Stimulated activated CD8-positive, alpha-beta memory T cell treated with anti-CD3 and anti-CD28 coated beads, Interleukin-12 subunit alpha, Interleukin-12 subunit beta, amount 100 ng/mL, for 24 hours (primary cell): ENCODE results near the gene PTPN7.
"Not testable (repeated sequence)": the region's sequence is repeated elsewhere in the genome, so short reads cannot be mapped to it uniquely, and the experiment has no call there.

Experiments
- DNase-seq: peaks from one replicate; pipeline ENCODE4 v3.0.0-alpha.2; 2020; ENCODE audit errors: extremely low read depth

Gene PTPN7

GRCh38 chr1:202130816-202131522 lies 29.4 kb downstream of the PTPN7 start:
- no peak for DNase-seq

- DNase-seq = no peak
Observed at GRCh38 chr1:202130297-202130721, 30.1 kb downstream of the PTPN7 start.

GRCh38 chr1:202129453-202130296 lies 30.7 kb downstream of the PTPN7 start:
- DNase-seq = no peak

DNA sequence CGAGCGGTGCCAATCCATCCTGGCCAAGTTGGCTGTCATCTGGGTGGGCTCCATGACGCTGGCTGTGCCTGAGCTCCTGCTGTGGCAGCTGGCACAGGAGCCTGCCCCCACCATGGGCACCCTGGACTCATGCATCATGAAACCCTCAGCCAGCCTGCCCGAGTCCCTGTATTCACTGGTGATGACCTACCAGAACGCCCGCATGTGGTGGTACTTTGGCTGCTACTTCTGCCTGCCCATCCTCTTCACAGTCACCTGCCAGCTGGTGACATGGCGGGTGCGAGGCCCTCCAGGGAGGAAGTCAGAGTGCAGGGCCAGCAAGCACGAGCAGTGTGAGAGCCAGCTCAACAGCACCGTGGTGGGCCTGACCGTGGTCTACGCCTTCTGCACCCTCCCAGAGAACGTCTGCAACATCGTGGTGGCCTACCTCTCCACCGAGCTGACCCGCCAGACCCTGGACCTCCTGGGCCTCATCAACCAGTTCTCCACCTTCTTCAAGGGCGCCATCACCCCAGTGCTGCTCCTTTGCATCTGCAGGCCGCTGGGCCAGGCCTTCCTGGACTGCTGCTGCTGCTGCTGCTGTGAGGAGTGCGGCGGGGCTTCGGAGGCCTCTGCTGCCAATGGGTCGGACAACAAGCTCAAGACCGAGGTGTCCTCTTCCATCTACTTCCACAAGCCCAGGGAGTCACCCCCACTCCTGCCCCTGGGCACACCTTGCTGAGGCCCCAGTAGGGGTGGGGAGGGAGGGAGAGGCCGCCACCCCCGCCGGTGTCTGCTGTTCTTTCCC lies 32.4 kb downstream of the PTPN7 start:
- no peak for DNase-seq

DNA sequence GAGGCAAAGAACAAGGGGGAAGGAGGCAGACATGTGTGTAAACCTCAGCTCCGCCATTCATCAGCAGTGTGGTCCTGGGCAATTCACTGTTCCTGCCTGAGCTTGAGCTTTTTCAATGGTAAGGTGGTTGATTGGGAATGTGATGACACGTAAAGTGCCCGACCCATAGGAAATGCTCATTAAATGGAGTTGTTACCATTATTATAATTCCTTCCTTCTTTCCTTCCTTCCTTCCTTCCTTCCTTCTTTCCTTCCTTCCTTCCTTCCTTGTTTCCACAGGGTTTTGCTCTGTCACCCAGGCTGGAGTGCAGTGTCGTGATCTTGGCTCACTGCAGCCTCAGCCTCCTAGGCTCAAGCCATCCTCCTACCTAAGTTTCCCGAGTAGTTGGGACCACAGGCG lies 33.3 kb downstream of the PTPN7 start:
- no peak for DNase-seq

- no peak for DNase-seq
Observed at GRCh38 chr1:202126426-202126825, 34.0 kb downstream of the PTPN7 start.

- DNase-seq = no peak
Observed at GRCh38 chr1:202125611-202126010, 34.8 kb downstream of the PTPN7 start.

GRCh38 chr1:202124142-202124541 lies 36.3 kb downstream of the PTPN7 start:
- DNase-seq = no peak

DNA sequence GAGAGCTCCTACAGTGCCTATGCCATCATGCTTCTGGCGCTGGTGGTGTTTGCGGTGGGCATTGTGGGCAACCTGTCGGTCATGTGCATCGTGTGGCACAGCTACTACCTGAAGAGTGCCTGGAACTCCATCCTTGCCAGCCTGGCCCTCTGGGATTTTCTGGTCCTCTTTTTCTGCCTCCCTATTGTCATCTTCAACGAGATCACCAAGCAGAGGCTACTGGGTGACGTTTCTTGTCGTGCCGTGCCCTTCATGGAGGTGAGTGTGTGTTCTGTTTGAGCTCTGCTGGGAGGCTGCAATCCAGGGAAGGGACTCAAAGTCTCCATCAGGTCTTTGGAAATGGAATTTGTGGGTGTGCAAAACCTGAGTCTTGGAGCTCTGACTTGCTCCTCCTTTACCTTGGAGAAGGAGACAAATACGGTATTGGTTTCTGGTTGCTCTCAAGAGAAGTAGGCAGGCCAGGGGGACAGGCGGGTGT lies 37.0 kb downstream of the PTPN7 start:
- DNase-seq = no peak

DNA sequence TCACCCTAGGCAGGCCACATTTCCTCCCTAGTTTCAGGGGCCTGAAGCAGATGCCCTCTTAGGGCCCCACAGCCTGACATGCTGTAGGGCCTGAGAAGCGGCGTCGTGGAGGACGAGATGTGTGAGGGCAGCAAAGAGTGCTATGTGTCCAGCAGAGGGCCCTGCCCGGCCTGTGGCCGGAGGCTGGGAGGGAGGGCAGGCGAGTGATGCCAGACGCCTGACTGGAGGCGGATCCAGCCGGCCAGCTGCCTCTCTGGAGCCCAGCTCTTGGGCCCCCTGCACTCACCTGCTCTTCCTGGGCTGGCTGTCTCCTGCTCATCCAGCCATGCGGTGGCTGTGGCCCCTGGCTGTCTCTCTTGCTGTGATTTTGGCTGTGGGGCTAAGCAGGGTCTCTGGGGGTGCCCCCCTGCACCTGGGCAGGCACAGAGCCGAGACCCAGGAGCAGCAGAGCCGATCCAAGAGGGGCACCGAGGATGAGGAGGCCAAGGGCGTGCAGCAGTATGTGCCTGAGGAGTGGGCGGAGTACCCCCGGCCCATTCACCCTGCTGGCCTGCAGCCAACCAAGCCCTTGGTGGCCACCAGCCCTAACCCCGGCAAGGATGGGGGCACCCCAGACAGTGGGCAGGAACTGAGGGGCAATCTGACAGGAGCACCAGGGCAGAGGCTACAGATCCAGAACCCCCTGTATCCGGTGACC lies 37.6 kb downstream of the PTPN7 start, which contains the start of gene GPR37L1:
GPR37L1 (plus strand) TSS at position 279 of the 697 bp plus-strand sequence; CDS start at position 326, 47 bp downstream.
- no peak for DNase-seq

DNA sequence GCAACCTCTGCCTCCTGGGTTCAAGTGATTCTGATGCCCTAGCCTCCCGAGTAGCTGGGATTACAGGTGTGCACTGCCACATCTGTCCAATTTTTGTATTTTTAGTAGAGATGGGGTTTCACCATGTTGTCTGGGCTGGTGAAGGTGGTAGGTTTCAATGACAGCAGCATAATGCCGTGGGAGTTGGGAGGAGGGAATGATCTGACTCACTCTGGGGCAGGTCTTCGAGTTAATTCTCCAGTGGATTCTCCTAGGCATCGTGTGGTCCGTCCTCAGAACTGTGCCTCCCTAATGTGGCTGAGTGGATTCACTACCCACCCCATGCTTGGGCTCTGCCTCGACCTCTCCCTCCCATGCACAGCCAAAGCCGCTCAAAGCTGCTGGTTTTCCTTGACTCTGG lies 39.4 kb downstream of the PTPN7 start:
- DNase-seq = no peak

- no peak for DNase-seq
Observed at GRCh38 chr1:202117898-202118371, 42.5 kb downstream of the PTPN7 start.

GRCh38 chr1:202116287-202116686 lies 44.1 kb downstream of the PTPN7 start:
- DNase-seq = no peak

DNA sequence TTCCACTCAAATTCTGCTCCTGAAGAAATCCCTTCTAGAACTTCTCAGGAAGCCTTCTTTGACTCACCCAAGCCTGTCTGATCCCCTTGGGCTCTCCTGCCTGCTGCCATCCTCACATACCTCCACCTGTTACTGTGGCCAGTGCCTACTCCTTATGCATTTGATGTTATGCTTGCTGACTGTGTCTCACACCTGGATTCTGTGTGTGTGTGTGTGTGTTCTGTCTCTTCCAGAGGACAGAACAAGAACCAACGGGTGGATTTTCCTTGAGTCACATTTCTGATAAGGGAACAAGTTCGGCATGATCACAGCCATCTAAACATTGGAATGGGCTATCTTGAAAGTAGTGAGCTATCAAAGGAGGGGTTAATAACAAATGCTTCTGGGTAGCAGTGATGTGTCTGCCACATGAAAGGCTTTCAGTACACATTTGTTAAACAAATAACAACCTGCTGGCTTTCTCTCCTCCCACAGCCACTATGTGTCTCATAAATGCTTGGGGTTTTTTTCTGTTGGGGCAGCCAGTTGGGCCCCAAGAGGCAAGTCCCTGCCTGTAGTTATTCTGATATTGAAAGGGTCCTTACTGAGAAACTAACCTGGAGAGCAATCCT lies 46.6 kb downstream of the PTPN7 start:
- no peak for DNase-seq

DNA sequence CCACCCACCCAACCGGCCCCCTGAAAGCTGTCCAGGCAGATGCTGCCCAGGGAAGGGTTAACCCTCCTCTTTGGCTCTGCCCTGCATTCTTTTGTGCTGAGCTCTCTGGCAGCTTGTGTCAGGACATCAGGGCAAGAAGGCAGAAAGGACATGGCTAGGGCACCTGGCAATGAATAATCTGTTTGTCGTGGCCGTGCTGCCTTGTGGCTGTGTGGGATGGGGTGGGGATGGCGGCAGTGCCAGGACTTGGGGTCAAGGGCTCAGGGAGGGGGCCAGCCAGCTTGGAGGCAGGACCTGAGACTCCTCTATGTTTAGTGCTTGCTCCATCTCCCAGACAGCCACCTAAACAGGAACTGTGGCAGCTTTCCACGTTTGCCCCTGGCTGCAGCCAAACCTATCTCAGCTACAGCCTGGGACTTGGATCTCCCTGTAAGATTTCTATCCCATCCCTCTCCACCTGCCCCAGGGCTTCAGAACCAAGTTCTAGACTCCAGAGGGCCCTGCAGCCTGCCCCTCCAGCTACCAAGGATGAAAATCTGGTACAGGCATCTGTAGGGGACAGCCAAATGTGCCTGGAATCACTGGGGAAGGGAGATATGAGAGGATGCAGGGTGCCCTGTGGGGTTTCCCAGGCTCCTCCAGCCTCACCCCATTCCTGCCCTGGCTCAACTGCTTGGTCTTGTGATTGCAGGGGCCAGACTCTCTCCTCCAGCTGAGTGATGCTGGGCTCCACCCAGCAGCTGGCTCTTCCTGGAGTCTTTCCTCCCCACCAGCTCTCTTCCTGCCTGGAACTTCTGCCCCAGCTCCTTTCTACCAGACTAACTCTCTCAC lies 47.3 kb downstream of the PTPN7 start:
- DNase-seq = no peak

DNA sequence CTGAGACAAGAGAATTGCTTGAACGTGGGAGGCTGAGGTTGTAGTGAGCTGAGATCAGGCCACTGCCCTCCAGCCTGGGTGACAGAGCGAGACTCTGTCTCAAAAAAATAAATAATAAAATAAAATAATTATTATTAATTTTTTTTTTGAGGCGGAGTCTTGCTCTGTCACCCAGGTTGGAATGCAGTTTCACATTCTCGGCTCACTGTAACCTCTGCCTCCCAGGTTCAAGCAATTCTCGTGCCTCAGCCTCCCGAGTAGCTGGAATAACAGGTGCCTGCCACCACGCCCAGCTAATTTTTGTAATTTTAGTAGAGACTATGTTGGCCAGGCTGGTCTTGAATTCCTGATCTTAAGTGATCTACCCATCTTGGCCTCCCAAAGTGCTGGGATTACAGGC lies 48.8 kb downstream of the PTPN7 start:
- DNase-seq = not testable (repeated sequence)

- no peak for DNase-seq
Observed at GRCh38 chr1:202110977-202111376, 49.4 kb downstream of the PTPN7 start.

DNA sequence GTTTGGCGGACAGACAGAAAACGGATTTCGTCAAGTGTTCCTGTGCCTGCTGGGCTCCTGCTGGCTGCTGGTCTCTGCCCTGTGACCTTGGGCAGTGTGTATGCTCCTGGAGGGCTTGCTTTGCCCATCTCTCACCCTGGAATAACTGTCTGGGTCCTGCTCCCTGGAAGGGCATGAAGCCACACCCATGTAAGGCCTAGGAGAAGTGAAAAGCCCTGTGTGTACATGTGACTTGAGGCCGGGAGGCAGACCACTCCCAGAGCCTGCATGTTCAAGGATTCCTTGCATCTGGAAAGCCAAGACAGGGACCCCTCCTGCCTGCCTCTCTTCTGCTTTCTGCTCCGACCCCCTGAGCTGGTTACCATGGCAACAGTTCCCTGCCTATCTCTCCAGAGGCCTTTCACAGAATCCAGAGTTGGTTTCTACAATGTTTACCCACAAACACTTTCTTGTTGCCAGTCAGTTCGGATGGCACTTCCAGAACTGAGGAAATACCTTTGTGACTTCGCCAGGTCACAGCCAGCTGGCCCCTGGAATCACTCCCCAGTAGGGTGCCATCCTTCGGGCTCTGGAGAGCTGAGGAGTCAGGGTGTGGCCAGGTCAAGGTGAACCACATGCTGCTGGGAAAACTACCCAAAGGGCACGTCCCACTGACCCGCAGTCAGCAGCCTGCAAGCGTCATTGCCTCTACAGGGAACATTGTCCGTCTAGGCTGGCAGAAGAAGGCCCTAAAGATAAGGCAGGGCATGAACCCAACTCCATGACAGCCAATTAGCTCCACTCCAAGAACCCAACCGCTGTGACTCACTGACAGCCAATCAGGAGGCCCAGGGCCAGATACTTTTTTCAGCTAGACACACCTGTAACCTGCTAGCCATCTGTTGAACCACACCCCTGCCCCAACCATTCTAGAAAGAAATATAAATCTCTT lies 52.3 kb downstream of the PTPN7 start:
- DNase-seq = no peak

GRCh38 chr1:202107321-202107761 lies 53.1 kb downstream of the PTPN7 start:
- DNase-seq = no peak
